Measurements from ENCODE around the gene HOXD12. TPM values are rescaled to one million over a fixed set of nuclear protein-coding genes. Genes with fewer than 3 reads are reported as not detected.

Gene HOXD12
- total RNA-seq, 1 donor from 2014 or later, result 0.27 TPM

DNA sequence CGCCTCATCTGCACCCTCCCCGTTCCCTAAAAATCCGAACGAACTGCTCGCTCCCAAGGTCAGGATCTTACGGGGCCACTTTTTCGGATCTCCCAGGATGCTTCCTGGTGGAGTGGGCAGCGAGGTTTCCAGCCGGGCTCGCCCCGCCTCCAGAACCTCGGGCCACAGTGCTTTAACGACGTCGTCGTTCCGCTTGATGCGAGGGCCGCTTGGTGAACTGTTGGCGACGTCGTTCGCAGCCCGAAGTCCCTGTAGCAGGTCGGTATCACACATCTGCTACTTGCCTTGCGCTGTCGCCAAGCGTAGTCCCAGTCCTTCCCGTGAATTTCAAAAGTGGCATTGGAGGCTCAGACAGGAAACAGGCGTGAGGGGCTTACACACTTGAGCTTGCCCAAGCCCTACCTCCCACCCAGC is 31.2 kb upstream of the HOXD12 start:
- no peaks in the 10 kb centered on the region for H3K36me3 Mint-ChIP-seq
- peaks cover 9% of the 10 kb centered on the region for H3K4me1 Mint-ChIP-seq
- H3K9me3 Mint-ChIP-seq, result no peaks in the 10 kb centered on the region
- H3K4me3 Mint-ChIP-seq, result peak overlapping the region; percentile 28
- no peak for DNase-seq (ENCODE audit: low spot score in 2 of 2, unreplicated experiment in 2 of 2)
- TF ChIP-seq, protein P1, sequence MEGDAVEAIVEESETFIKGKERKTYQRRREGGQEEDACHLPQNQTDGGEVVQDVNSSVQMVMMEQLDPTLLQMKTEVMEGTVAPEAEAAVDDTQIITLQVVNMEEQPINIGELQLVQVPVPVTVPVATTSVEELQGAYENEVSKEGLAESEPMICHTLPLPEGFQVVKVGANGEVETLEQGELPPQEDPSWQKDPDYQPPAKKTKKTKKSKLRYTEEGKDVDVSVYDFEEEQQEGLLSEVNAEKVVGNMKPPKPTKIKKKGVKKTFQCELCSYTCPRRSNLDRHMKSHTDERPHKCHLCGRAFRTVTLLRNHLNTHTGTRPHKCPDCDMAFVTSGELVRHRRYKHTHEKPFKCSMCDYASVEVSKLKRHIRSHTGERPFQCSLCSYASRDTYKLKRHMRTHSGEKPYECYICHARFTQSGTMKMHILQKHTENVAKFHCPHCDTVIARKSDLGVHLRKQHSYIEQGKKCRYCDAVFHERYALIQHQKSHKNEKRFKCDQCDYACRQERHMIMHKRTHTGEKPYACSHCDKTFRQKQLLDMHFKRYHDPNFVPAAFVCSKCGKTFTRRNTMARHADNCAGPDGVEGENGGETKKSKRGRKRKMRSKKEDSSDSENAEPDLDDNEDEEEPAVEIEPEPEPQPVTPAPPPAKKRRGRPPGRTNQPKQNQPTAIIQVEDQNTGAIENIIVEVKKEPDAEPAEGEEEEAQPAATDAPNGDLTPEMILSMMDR (IDR thresholded peaks at IDR 0.05; ENCODE audit: unreplicated experiment), result no peak
- peaks cover 99% of the 10 kb centered on the region for H3K27me3 Mint-ChIP-seq (ENCODE audit: low read depth)
- H3K27ac Mint-ChIP-seq, result no peak overlapping the region

- H3K4me1 Mint-ChIP-seq, result peaks cover 10% of the 10 kb centered on the region
- TF ChIP-seq, protein P1 (IDR thresholded peaks at IDR 0.05; ENCODE audit: unreplicated experiment), result no peak
- no peak overlapping the region for H3K4me3 Mint-ChIP-seq
- DNase-seq (ENCODE audit: low spot score in 2 of 2, unreplicated experiment in 2 of 2), result no peak
- H3K27me3 Mint-ChIP-seq (ENCODE audit: low read depth), result peaks cover 100% of the 10 kb centered on the region
- H3K36me3 Mint-ChIP-seq, result no peaks in the 10 kb centered on the region
- no peak overlapping the region for H3K27ac Mint-ChIP-seq
- H3K9me3 Mint-ChIP-seq, result no peaks in the 10 kb centered on the region
Measured at GRCh38 chr2:176071330-176072291, 28.0 kb upstream of the HOXD12 start.

- TF ChIP-seq, protein P1 (IDR thresholded peaks at IDR 0.05; ENCODE audit: unreplicated experiment), result no peak
- H3K27ac Mint-ChIP-seq, result no peak overlapping the region
- H3K9me3 Mint-ChIP-seq, result no peaks in the 10 kb centered on the region
- DNase-seq (ENCODE audit: low spot score in 2 of 2, unreplicated experiment in 2 of 2), result no peak
- H3K36me3 Mint-ChIP-seq, result no peaks in the 10 kb centered on the region
- peaks cover 100% of the 10 kb centered on the region for H3K27me3 Mint-ChIP-seq (ENCODE audit: low read depth)
- H3K4me1 Mint-ChIP-seq, result peaks cover 10% of the 10 kb centered on the region
- no peak overlapping the region for H3K4me3 Mint-ChIP-seq
Measured at GRCh38 chr2:176072292-176072669, 27.3 kb upstream of the HOXD12 start.

DNA sequence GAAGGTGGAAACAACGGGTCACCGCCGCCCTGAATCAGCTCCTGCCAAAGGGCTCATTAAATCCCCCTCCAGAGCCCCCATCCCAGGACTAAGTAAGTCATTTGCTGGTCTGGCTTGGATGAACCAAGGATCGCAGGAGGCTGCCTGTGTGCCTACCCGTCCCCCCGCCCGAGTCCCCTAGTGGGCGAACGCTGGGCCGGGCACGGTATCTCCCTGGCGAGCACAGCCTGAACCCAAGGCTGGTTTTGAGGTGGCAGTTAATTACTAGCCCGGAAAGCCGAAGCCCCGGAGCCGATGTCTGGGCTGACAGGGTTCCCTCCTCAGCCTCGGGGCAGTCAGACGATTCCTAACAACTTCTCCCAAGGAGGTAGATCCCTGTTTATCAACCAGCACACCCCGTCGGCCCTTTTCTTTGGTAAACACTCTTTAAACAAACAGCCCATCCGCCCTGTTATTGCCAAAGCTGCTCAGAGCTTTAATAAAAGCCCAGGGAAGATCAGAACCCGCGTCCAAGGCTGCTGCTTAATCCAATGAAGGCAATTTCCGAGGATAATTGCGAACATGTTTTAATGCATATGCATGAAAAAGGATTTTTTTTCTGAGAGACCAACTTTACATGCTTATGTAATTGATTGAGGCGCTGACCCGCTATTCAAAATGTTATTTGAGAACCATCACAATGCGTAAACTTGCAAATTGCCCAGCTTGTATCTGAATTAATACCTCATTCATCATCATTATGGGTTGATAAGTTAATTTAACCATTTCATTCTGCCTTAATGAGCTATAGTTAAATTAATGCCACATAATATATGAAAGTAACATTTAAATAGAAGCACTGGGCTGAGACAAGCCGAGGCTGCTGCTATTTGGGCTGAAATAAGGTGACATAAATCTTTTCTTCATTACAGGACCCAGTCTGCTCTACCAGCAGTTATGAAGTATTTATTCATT is 26.4 kb upstream of the HOXD12 start:
- H3K36me3 Mint-ChIP-seq, result no peaks in the 10 kb centered on the region
- H3K4me1 Mint-ChIP-seq, result peaks cover 5% of the 10 kb centered on the region
- H3K27me3 Mint-ChIP-seq (ENCODE audit: low read depth), result peaks cover 99% of the 10 kb centered on the region
- no peak overlapping the region for H3K27ac Mint-ChIP-seq
- no peaks in the 10 kb centered on the region for H3K9me3 Mint-ChIP-seq
- DNase-seq (ENCODE audit: low spot score in 2 of 2, unreplicated experiment in 2 of 2), result no peak
- H3K4me3 Mint-ChIP-seq, result no peak overlapping the region
- TF ChIP-seq, protein P1 (IDR thresholded peaks at IDR 0.05; ENCODE audit: unreplicated experiment), result no peak

DNA sequence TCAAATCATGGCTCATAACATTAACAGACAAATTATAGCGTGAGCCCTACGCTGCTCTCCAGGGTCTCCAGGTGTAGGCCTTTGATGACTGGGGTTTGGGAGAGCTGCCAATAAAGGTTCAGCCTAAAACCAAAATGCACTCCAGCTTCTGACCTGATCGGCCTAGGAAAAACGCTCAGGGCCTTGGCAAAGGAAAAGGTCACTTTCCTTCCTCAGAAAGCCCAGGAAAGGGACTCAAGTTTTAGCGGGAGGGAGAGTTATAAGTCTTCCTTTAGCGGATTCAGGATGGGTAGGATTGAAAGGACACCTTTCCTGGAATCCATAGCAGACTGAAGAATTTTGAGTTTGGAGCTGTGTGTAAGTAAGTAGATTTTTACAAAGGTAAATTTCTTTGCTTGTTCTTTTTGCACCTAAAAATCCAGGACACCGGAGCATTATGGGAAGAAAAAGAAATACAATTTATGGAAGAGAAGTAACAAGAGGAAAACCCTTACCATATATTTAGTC is 24.6 kb upstream of the HOXD12 start:
- Mint-ChIP-seq H3K4me1 (peaks cover 8% of the 10 kb centered on the region), H3K9me3 (no peaks in the 10 kb centered on the region), H3K4me3 (no peak overlapping the region), H3K27me3 (ENCODE audit: low read depth) (peaks cover 99% of the 10 kb centered on the region), H3K27ac (no peak overlapping the region), H3K36me3 (no peaks in the 10 kb centered on the region)
- TF ChIP-seq, protein P1 (IDR thresholded peaks at IDR 0.05; ENCODE audit: unreplicated experiment), result no peak
- no peak for DNase-seq (ENCODE audit: low spot score in 2 of 2, unreplicated experiment in 2 of 2)
